ENCODE measurements around the gene U2AF2. TPM values are rescaled to one million over a fixed set of nuclear protein-coding genes. Genes with fewer than 3 reads are reported as not detected.

U2AF2 gene
- total and polyA plus RNA-seq, 4 donors: 109 to 181 (median 132) TPM

- Histone ChIP-seq H3K9ac (ENCODE audit: insufficient read depth in 1 of 2, low read length in 2 of 2) (no peak overlapping the region), H3K4me1 (ENCODE audit: control insufficient read depth in 5 of 5, insufficient read depth in 5 of 5, low read length in 5 of 5) (peaks cover 3 to 14% (median 11%) of the 10 kb centered on the region in 5 donors), H3K9me3 (ENCODE audit: control insufficient read depth in 4 of 4, insufficient read depth in 3 of 4, low read length in 3 of 4) (no peaks in the 10 kb centered on the region), H3K27me3 (ENCODE audit: control insufficient read depth in 3 of 3, insufficient read depth in 3 of 3, low read length in 2 of 3) (no peaks in the 10 kb centered on the region), H3K36me3 (ENCODE audit: control insufficient read depth in 4 of 4, insufficient read depth in 4 of 4, low read length in 4 of 4) (peaks cover 0 to 39% (median 26%) of the 10 kb centered on the region in 4 donors), H3K27ac (ENCODE audit: low read depth in 1 of 2, low read length in 1 of 2) (no peak overlapping the region), H3K4me3 (no peak overlapping the region)
- ATAC-seq (ENCODE audit: insufficient read depth, low FRiP score) (no peak), DNase-seq (no peak)
- WGBS, 2 donors: 87 to 88% methylated on average over 7 of the region's 7 CpGs
- TF ChIP-seq CTCF (IDR thresholded peaks at IDR 0.05; ENCODE audit: control extremely low read depth, extremely low read depth): no peak
Measured at GRCh38 chr19:55676889-55677505, 22.2 kb downstream of the U2AF2 start.

DNA sequence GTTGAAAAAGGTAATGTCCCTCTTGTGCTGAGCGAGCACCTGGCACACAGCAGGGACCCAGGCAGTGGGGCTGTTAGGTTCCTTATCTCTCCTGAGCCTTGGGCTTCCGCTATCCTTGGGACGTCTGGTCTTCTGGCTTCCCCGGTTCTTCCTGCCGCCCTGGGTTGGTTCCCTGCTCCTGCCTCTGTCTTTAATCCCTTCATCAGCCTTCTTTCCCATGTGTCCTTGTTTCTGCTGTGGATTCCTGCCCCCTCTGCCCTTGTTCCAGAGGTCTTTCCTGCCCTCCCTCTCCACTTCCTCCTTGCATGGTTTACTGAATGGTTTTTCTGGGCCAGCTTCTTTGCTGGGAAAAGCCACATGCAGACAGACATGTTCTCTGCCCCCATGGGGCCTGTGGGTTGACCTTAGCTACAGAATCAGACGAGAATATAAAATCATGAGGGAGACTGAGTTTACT is 22.8 kb downstream of the U2AF2 start:
- peak in 1 of 3 donors; percentile 11 for DNase-seq
- Histone ChIP-seq H3K9me3 (ENCODE audit: control insufficient read depth in 4 of 4, insufficient read depth in 3 of 4, low read length in 3 of 4) (no peaks in the 10 kb centered on the region), H3K4me3 (no peak overlapping the region), H3K27me3 (ENCODE audit: control insufficient read depth in 3 of 3, insufficient read depth in 3 of 3, low read length in 2 of 3) (no peaks in the 10 kb centered on the region), H3K27ac (ENCODE audit: low read depth in 1 of 2, low read length in 1 of 2) (peak overlapping the region in 1 of 2 donors; percentile 8), H3K36me3 (ENCODE audit: control insufficient read depth in 4 of 4, insufficient read depth in 4 of 4, low read length in 4 of 4) (peaks cover 0 to 42% (median 29%) of the 10 kb centered on the region in 4 donors), H3K4me1 (ENCODE audit: control insufficient read depth in 5 of 5, insufficient read depth in 5 of 5, low read length in 5 of 5) (peaks cover 3 to 14% (median 11%) of the 10 kb centered on the region in 5 donors), H3K9ac (ENCODE audit: insufficient read depth in 1 of 2, low read length in 2 of 2) (no peak overlapping the region)
- TF ChIP-seq CTCF (IDR thresholded peaks at IDR 0.05; ENCODE audit: control extremely low read depth, extremely low read depth): no peak
- whole genome bisulfite sequencing, 2 donors: 55 to 62% methylated on average over 6 of the region's 6 CpGs
- ATAC-seq (ENCODE audit: insufficient read depth, low FRiP score): no peak

GRCh38 chr19:55678121-55678671 is 23.4 kb downstream of the U2AF2 start:
- DNase-seq (peak in 1 of 3 donors; percentile 10), ATAC-seq (ENCODE audit: insufficient read depth, low FRiP score) (no peak)
- H3K4me1 ChIP-seq (ENCODE audit: control insufficient read depth in 5 of 5, insufficient read depth in 5 of 5, low read length in 5 of 5): peaks cover 3 to 14% (median 11%) of the 10 kb centered on the region in 5 donors
- H3K27ac ChIP-seq (ENCODE audit: low read depth in 1 of 2, low read length in 1 of 2): peak overlapping the region in 1 of 2 donors; percentile 2
- no peak overlapping the region for H3K4me3 ChIP-seq
- H3K9me3 ChIP-seq (ENCODE audit: control insufficient read depth in 4 of 4, insufficient read depth in 3 of 4, low read length in 3 of 4): no peaks in the 10 kb centered on the region
- WGBS, 2 donors: 76 to 81% methylated on average over 21 of the region's 21 CpGs
- no peak overlapping the region for H3K9ac ChIP-seq (ENCODE audit: insufficient read depth in 1 of 2, low read length in 2 of 2)
- no peak for TF ChIP-seq CTCF (IDR thresholded peaks at IDR 0.05; ENCODE audit: control extremely low read depth, extremely low read depth)
- peaks cover 0 to 42% (median 29%) of the 10 kb centered on the region in 4 donors for H3K36me3 ChIP-seq (ENCODE audit: control insufficient read depth in 4 of 4, insufficient read depth in 4 of 4, low read length in 4 of 4)
- no peaks in the 10 kb centered on the region for H3K27me3 ChIP-seq (ENCODE audit: control insufficient read depth in 3 of 3, insufficient read depth in 3 of 3, low read length in 2 of 3)
